HEK293 (cell line): ENCODE data around the gene PRKD1.
"Not testable (repeated sequence)": the region's sequence is repeated elsewhere in the genome, so short reads cannot be mapped to it uniquely, and the experiment has no call there.

Source experiments
- CTCF ChIA-PET: fragments of 350-600 bp; formaldehyde crosslinking; extraction: SDS; loops from one replicate; lab custom pipeline; 2021; ENCODE audit warnings: antibody characterized with exemption; lab: Yijun Ruan, JAX
- POLR2A ChIA-PET: fragments of 300-600 bp; formaldehyde crosslinking; extraction: SDS; loops from one replicate; lab custom pipeline; 2020; ENCODE audit warnings: antibody characterized with exemption, inconsistent platforms; lab: Yijun Ruan, JAX
- H3K27ac ChIP-seq: fragments of 200-500 bp; sonication (Bioruptor generic); 2 replicates; pipeline ENCODE4 v1.5.1; 2014; ENCODE audit warnings: low read depth, low read length, control low read depth, inconsistent platforms; ENCODE audit errors: extremely low read depth
- H3K36me3 ChIP-seq, 2 experiments: fragments of 200-500 bp in 1 of 2; sonication (Bioruptor generic) in 1 of 2; 1 replicate in 1 of 2; 2 replicates in 1 of 2; pipeline ENCODE4 v1.5.1; 2014 to 2017; ENCODE audit warnings: inconsistent platforms in 2 of 2, low read length in 2 of 2; ENCODE audit not compliant: control insufficient read depth in 2 of 2, insufficient read depth in 1 of 2
- H3K4me1 ChIP-seq: fragments of 200-500 bp; sonication (Bioruptor generic); 2 replicates; pipeline ENCODE4 v1.5.1; 2014; ENCODE audit warnings: mild to moderate bottlenecking, low read length, inconsistent platforms; ENCODE audit not compliant: control insufficient read depth, insufficient read depth
- H3K4me3 ChIP-seq: 2 replicates; pipeline ENCODE4 v1.5.1; 2011; ENCODE audit warnings: low read depth, mild to moderate bottlenecking, control low read depth, low read length, moderate library complexity
- H3K9me3 ChIP-seq: fragments of 200-500 bp; sonication (Bioruptor generic); 2 replicates; pipeline ENCODE4 v1.5.1; 2014; ENCODE audit warnings: low read depth, low read length, inconsistent platforms; ENCODE audit not compliant: control insufficient read depth, insufficient read depth
- HOXA7 ChIP-seq: sonication (generic); formaldehyde crosslinking; IDR thresholded peaks from 2 replicates; pipeline ENCODE4 v1.8.1; 2022; ENCODE audit warnings: missing genetic modification reagents, borderline replicate concordance
- PRDM2 ChIP-seq: fragments of 450-650 bp; formaldehyde crosslinking; IDR thresholded peaks from 2 replicates; pipeline ENCODE4 v1.5.1; 2016; ENCODE audit warnings: missing biosample characterization, missing genetic modification characterization, borderline replicate concordance
- REST ChIP-seq: fragments of 450-650 bp; formaldehyde crosslinking; IDR thresholded peaks from 2 replicates; pipeline ENCODE4 v1.5.1; 2016; ENCODE audit warnings: missing biosample characterization, missing genetic modification characterization
- SETDB1 ChIP-seq: IDR thresholded peaks from one replicate; pipeline ENCODE4 v1.6.1; 2017; ENCODE audit warnings: mild to moderate bottlenecking, low read length, moderate library complexity, mixed read lengths; ENCODE audit not compliant: insufficient read length
- TRIM28 ChIP-seq: IDR thresholded peaks from 2 replicates; pipeline ENCODE4 v1.6.1; 2011; ENCODE audit warnings: low read length, control low read depth, borderline replicate concordance
- ZBTB20 ChIP-seq: fragments of 450-650 bp; formaldehyde crosslinking; IDR thresholded peaks from 2 replicates; pipeline ENCODE4 v1.5.1; 2016; ENCODE audit warnings: missing biosample characterization, missing genetic modification characterization
- ZNF10 ChIP-seq: fragments of 450-650 bp; formaldehyde crosslinking; IDR thresholded peaks from 2 replicates; pipeline ENCODE4 v1.5.1; 2017; ENCODE audit warnings: missing biosample characterization, missing genetic modification characterization
- ZNF146 ChIP-seq: fragments of 450-650 bp; formaldehyde crosslinking; IDR thresholded peaks from 2 replicates; pipeline ENCODE4 v1.5.1; 2016; ENCODE audit warnings: missing biosample characterization, missing genetic modification characterization
- ZNF19 ChIP-seq: fragments of 450-650 bp; formaldehyde crosslinking; IDR thresholded peaks from 2 replicates; pipeline ENCODE4; 2016; ENCODE audit warnings: missing biosample characterization, missing genetic modification characterization, low read depth
- ZNF585B ChIP-seq: fragments of 450-650 bp; formaldehyde crosslinking; IDR thresholded peaks from 2 replicates; pipeline ENCODE4 v1.5.1; 2016; ENCODE audit warnings: missing biosample characterization, missing genetic modification characterization
- ZNF623 ChIP-seq: fragments of 450-650 bp; formaldehyde crosslinking; IDR thresholded peaks from 2 replicates; pipeline ENCODE4 v1.5.1; 2016; ENCODE audit warnings: missing biosample characterization, missing genetic modification characterization
- ZNF645 ChIP-seq: fragments of 450-650 bp; formaldehyde crosslinking; IDR thresholded peaks from 2 replicates; pipeline ENCODE4; 2016; ENCODE audit warnings: missing biosample characterization, missing genetic modification characterization
- ZNF654 ChIP-seq: fragments of 450-650 bp; formaldehyde crosslinking; IDR thresholded peaks from 2 replicates; pipeline ENCODE4 v1.5.1; 2016; ENCODE audit warnings: low read depth, missing biosample characterization, missing genetic modification characterization
- ZNF707 ChIP-seq: fragments of 450-650 bp; formaldehyde crosslinking; IDR thresholded peaks from 2 replicates; pipeline ENCODE4 v1.5.1; 2016; ENCODE audit warnings: missing biosample characterization, missing genetic modification characterization
- ZNF768 ChIP-seq: fragments of 450-650 bp; formaldehyde crosslinking; IDR thresholded peaks from 2 replicates; pipeline ENCODE4 v1.5.1; 2018; ENCODE audit warnings: missing biosample characterization, mild to moderate bottlenecking, missing genetic modification characterization
- TF ChIP-seq, protein P1 (sequence below): fragments of 450-650 bp; IDR thresholded peaks from 2 replicates; pipeline ENCODE4 v1.5.1; 2018; ENCODE audit warnings: missing biosample characterization, mild to moderate bottlenecking, missing genetic modification characterization

PRKD1 gene

DNA sequence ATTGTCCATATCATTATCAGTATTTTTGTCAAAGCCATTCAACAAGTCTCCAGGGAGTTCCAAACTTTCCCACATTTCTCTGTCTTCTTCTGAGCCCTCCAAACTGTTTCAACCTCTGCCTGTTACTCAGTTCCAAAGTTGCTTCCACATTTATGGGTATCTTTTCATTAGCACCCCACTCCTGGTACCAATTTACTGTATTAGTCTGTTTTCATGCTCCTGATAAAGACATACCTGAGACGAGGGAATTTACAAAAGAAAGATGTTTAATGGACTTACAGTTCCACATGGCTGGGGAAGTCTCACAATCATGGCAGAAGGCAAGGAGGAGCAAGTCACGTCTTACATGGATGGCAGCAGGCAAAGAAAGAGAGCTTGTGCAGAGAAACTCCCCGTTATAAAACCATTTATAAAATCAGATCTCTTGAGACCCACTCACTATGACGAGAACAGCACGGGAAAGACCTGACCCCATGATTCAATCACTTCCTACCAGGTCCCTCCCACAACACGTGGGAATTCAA, 87.2 kb downstream of the PRKD1 start:
- peak; percentile 96 for TF ChIP-seq ZNF707 (tag by site-specific recombination)
- not testable (repeated sequence) for H3K9me3 ChIP-seq

GRCh38 chr14:29839691-29840090, 88.0 kb downstream of the PRKD1 start:
- H3K36me3 ChIP-seq, H3K27ac ChIP-seq, CTCF ChIA-PET, POLR2A ChIA-PET, H3K4me3 ChIP-seq, H3K4me1 ChIP-seq, H3K9me3 ChIP-seq: not testable (repeated sequence)
- TF ChIP-seq SETDB1, result peak; percentile 88
- peak; percentile 90; the same call in 1 of the 2 replicates for TF ChIP-seq TRIM28
- peak; percentile 98 for TF ChIP-seq ZNF585B (tag by site-specific recombination)

More for the DNA sequence above, 87.2 kb downstream of the PRKD1 start:
- POLR2A ChIA-PET, H3K4me1 ChIP-seq, H3K4me3 ChIP-seq, H3K36me3 ChIP-seq, CTCF ChIA-PET, H3K27ac ChIP-seq: not testable (repeated sequence)

- Histone ChIP-seq H3K36me3 (no peaks in the 10 kb centered on the region), H3K27ac (no peak overlapping the region), H3K9me3 (no peaks in the 10 kb centered on the region), H3K4me1 (no peaks in the 10 kb centered on the region), H3K4me3 (no peak overlapping the region)
- CTCF ChIA-PET, result no interaction called here
- POLR2A ChIA-PET, result no interaction called here
- TF ChIP-seq ZNF10 (no peak), ZNF654 (tag by site-specific recombination) (no peak), HOXA7 (CRISPR knock-in tag) (no peak), ZNF146 (tag by site-specific recombination) (no peak)
- TF ChIP-seq, protein P1, sequence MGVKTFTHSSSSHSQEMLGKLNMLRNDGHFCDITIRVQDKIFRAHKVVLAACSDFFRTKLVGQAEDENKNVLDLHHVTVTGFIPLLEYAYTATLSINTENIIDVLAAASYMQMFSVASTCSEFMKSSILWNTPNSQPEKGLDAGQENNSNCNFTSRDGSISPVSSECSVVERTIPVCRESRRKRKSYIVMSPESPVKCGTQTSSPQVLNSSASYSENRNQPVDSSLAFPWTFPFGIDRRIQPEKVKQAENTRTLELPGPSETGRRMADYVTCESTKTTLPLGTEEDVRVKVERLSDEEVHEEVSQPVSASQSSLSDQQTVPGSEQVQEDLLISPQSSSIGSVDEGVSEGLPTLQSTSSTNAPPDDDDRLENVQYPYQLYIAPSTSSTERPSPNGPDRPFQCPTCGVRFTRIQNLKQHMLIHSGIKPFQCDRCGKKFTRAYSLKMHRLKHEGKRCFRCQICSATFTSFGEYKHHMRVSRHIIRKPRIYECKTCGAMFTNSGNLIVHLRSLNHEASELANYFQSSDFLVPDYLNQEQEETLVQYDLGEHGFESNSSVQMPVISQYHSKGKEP (tag by site-specific recombination), result no peak
Observed at GRCh38 chr14:29838752-29839151, 88.9 kb downstream of the PRKD1 start.

DNA sequence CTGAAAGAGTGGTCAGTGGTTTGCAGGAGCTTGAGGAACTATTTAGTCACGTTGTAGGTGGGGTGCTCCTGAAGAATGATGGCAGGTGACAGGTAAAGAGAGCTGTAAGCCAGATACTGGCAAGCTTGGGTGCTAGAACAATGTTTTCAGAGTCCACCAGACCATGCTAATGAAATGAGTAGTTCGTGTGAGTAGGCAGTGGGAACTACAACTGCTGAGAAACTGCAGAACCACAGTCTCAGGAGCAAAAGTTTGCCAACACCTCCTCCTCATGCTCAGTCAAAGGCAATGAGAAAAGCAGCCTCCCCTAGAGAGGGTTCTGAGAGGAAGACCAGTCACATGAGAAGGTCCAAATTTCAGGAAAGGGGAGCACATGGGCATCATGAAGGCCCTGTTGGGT, 91.3 kb downstream of the PRKD1 start:
- Histone ChIP-seq H3K9me3 (no peaks in the 10 kb centered on the region), H3K36me3 (no peaks in the 10 kb centered on the region), H3K27ac (no peak overlapping the region), H3K4me1 (no peaks in the 10 kb centered on the region), H3K4me3 (no peak overlapping the region)
- CTCF ChIA-PET, result no interaction called here
- POLR2A ChIA-PET, result no interaction called here
- no peak for TF ChIP-seq ZNF19 (tag by site-specific recombination)
- no peak for TF ChIP-seq ZNF707 (tag by site-specific recombination)
- TF ChIP-seq ZBTB20 (tag by site-specific recombination), result no peak
- no peak for TF ChIP-seq ZNF623 (tag by site-specific recombination)
- TF ChIP-seq PRDM2 (tag by site-specific recombination), result no peak
- TF ChIP-seq REST (tag by site-specific recombination), result no peak
- TF ChIP-seq ZNF768 (tag by site-specific recombination), result no peak
- TF ChIP-seq ZNF645, result no peak
